ENCODE results near the gene ART4.

Gene ART4

GRCh38 chr12:14833336-14833735, 10.0 kb downstream of the ART4 start:
- H4K20me1 ChIP-seq (ENCODE audit: insufficient read depth, low read length) = no peaks in the 10 kb centered on the region
- no peaks in the 10 kb centered on the region for H3K9me3 ChIP-seq (replicated peaks; ENCODE audit: insufficient read depth, low read length)
- H2AFZ ChIP-seq (ENCODE audit: low read length) = no peak overlapping the region
- no peak overlapping the region for H3K4me2 ChIP-seq (ENCODE audit: low read depth, low read length)
- no peaks in the 10 kb centered on the region for H3K79me2 ChIP-seq (ENCODE audit: low read length)
- no peaks in the 10 kb centered on the region for H3K9me2 ChIP-seq (replicated peaks; ENCODE audit: insufficient read depth, low read length)
- no peaks in the 10 kb centered on the region for H3K27me3 ChIP-seq (replicated peaks; ENCODE audit: insufficient read depth, low read length)
- H3F3A ChIP-seq (ENCODE audit: insufficient read depth, low read length) = no peaks in the 10 kb centered on the region
- no peak overlapping the region for H3K4me3 ChIP-seq (ENCODE audit: low read length)
- H3K4me1 ChIP-seq (ENCODE audit: low read length) = no peaks in the 10 kb centered on the region
- H3K36me3 ChIP-seq (replicated peaks; ENCODE audit: insufficient read depth, low read length) = no peaks in the 10 kb centered on the region
- no peak overlapping the region for H3K9ac ChIP-seq (ENCODE audit: low read length)
- TF ChIP-seq CTCF (IDR thresholded peaks at IDR 0.05; ENCODE audit: low read length) (no peak), EZH2 (optimal IDR thresholded peaks at IDR 0.05; ENCODE audit: low read depth, low read length) (no peak), EZH2phosphoT487 (IDR thresholded peaks at IDR 0.05; ENCODE audit: low read length) (no peak)
- no peak overlapping the region for H3K27ac ChIP-seq (ENCODE audit: low read length)
- DNase-seq = no peak

- Histone ChIP-seq H3F3A (ENCODE audit: insufficient read depth, low read length) (no peaks in the 10 kb centered on the region), H4K20me1 (ENCODE audit: insufficient read depth, low read length) (no peaks in the 10 kb centered on the region), H3K4me1 (ENCODE audit: low read length) (no peaks in the 10 kb centered on the region), H3K27me3 (replicated peaks; ENCODE audit: insufficient read depth, low read length) (no peaks in the 10 kb centered on the region), H3K36me3 (replicated peaks; ENCODE audit: insufficient read depth, low read length) (no peaks in the 10 kb centered on the region), H3K4me2 (ENCODE audit: low read depth, low read length) (no peak overlapping the region), H3K9me2 (replicated peaks; ENCODE audit: insufficient read depth, low read length) (no peaks in the 10 kb centered on the region), H3K9me3 (replicated peaks; ENCODE audit: insufficient read depth, low read length) (no peaks in the 10 kb centered on the region), H3K4me3 (ENCODE audit: low read length) (no peak overlapping the region), H2AFZ (ENCODE audit: low read length) (no peak overlapping the region), H3K27ac (ENCODE audit: low read length) (no peak overlapping the region), H3K9ac (ENCODE audit: low read length) (no peak overlapping the region), H3K79me2 (ENCODE audit: low read length) (no peaks in the 10 kb centered on the region)
- TF ChIP-seq EZH2 (optimal IDR thresholded peaks at IDR 0.05; ENCODE audit: low read depth, low read length) = no peak
- TF ChIP-seq EZH2phosphoT487 (IDR thresholded peaks at IDR 0.05; ENCODE audit: low read length) = no peak
- TF ChIP-seq CTCF (IDR thresholded peaks at IDR 0.05; ENCODE audit: low read length) = no peak
- DNase-seq = peak; percentile 15
These were observed 14.4 kb downstream of the ART4 start for GRCh38 chr12:14828892-14829291.

- TF ChIP-seq EZH2 (optimal IDR thresholded peaks at IDR 0.05; ENCODE audit: low read depth, low read length) (no peak), CTCF (IDR thresholded peaks at IDR 0.05; ENCODE audit: low read length) (no peak), EZH2phosphoT487 (IDR thresholded peaks at IDR 0.05; ENCODE audit: low read length) (no peak)
- Histone ChIP-seq H3K27ac (ENCODE audit: low read length) (no peak overlapping the region), H3K9me2 (replicated peaks; ENCODE audit: insufficient read depth, low read length) (no peaks in the 10 kb centered on the region), H4K20me1 (ENCODE audit: insufficient read depth, low read length) (no peaks in the 10 kb centered on the region), H3K4me2 (ENCODE audit: low read depth, low read length) (no peak overlapping the region), H2AFZ (ENCODE audit: low read length) (no peak overlapping the region), H3K4me3 (ENCODE audit: low read length) (no peak overlapping the region), H3K27me3 (replicated peaks; ENCODE audit: insufficient read depth, low read length) (no peaks in the 10 kb centered on the region), H3K9ac (ENCODE audit: low read length) (no peak overlapping the region), H3K9me3 (replicated peaks; ENCODE audit: insufficient read depth, low read length) (no peaks in the 10 kb centered on the region), H3K36me3 (replicated peaks; ENCODE audit: insufficient read depth, low read length) (no peaks in the 10 kb centered on the region), H3F3A (ENCODE audit: insufficient read depth, low read length) (no peaks in the 10 kb centered on the region), H3K4me1 (ENCODE audit: low read length) (no peaks in the 10 kb centered on the region), H3K79me2 (ENCODE audit: low read length) (no peaks in the 10 kb centered on the region)
- DNase-seq = no peak
These were observed 16.3 kb downstream of the ART4 start for GRCh38 chr12:14827043-14827442.

All from MM.1S (cell line).